ENCODE results near the gene SVEP1. TPM values are rescaled to one million over a fixed set of nuclear protein-coding genes. Genes with fewer than 3 reads are reported as not detected.

SVEP1 gene
- total RNA-seq, 1 donor from 2014 or later = 8.8 TPM

GRCh38 chr9:110479481-110479880, 100.1 kb downstream of the SVEP1 start:
- no peaks in the 10 kb centered on the region for H3K4me1 ChIP-seq
- H3K4me3 ChIP-seq = no peak overlapping the region
- intact Hi-C loops (cut with micrococcal nuclease) = no loop called here
- no peak overlapping the region for H3K27ac ChIP-seq (replicated peaks)
- no peaks in the 10 kb centered on the region for H3K9me3 ChIP-seq (replicated peaks)
- no peak for TF ChIP-seq CTCF (IDR thresholded peaks at IDR 0.05; ENCODE audit: borderline replicate concordance)
- DNase-seq = no peak
- H3K27me3 ChIP-seq (ENCODE audit: low read depth) = no peaks in the 10 kb centered on the region
- H3K36me3 ChIP-seq = no peaks in the 10 kb centered on the region

GRCh38 chr9:110476251-110476650, 103.3 kb downstream of the SVEP1 start:
- no peaks in the 10 kb centered on the region for H3K36me3 ChIP-seq
- no peaks in the 10 kb centered on the region for H3K27me3 ChIP-seq (ENCODE audit: low read depth)
- no peaks in the 10 kb centered on the region for H3K9me3 ChIP-seq (replicated peaks)
- intact Hi-C loops (cut with micrococcal nuclease) = no loop called here
- no peak for TF ChIP-seq CTCF (IDR thresholded peaks at IDR 0.05; ENCODE audit: borderline replicate concordance)
- H3K4me1 ChIP-seq = no peaks in the 10 kb centered on the region
- no peak overlapping the region for H3K27ac ChIP-seq (replicated peaks)
- H3K4me3 ChIP-seq = no peak overlapping the region
- DNase-seq = no peak

- DNase-seq = no peak
- intact Hi-C loops (cut with micrococcal nuclease) = no loop called here
- no peaks in the 10 kb centered on the region for H3K36me3 ChIP-seq
Measured at GRCh38 chr9:110472111-110472510, 107.4 kb downstream of the SVEP1 start.

GRCh38 chr9:110468950-110469349, 110.6 kb downstream of the SVEP1 start:
- Histone ChIP-seq H3K9me3 (replicated peaks) (no peaks in the 10 kb centered on the region), H3K4me1 (no peaks in the 10 kb centered on the region), H3K27ac (replicated peaks) (no peak overlapping the region), H3K27me3 (ENCODE audit: low read depth) (no peaks in the 10 kb centered on the region), H3K36me3 (no peaks in the 10 kb centered on the region), H3K4me3 (no peak overlapping the region)
- TF ChIP-seq CTCF (IDR thresholded peaks at IDR 0.05; ENCODE audit: borderline replicate concordance) = no peak
- no peak for DNase-seq
- intact Hi-C loops (cut with micrococcal nuclease) = no loop called here

More at GRCh38 chr9:110472111-110472510, 107.4 kb downstream of the SVEP1 start:
- H3K4me1 ChIP-seq = no peaks in the 10 kb centered on the region
- no peaks in the 10 kb centered on the region for H3K9me3 ChIP-seq (replicated peaks)
- H3K27me3 ChIP-seq (ENCODE audit: low read depth) = no peaks in the 10 kb centered on the region
- H3K4me3 ChIP-seq = no peak overlapping the region
- no peak for TF ChIP-seq CTCF (IDR thresholded peaks at IDR 0.05; ENCODE audit: borderline replicate concordance)
- H3K27ac ChIP-seq (replicated peaks) = no peak overlapping the region

GRCh38 chr9:110465190-110465589, 114.4 kb downstream of the SVEP1 start:
- no peak for TF ChIP-seq CTCF (IDR thresholded peaks at IDR 0.05; ENCODE audit: borderline replicate concordance)
- H3K9me3 ChIP-seq (replicated peaks) = no peaks in the 10 kb centered on the region
- H3K27me3 ChIP-seq (ENCODE audit: low read depth) = no peaks in the 10 kb centered on the region
- intact Hi-C loops (cut with micrococcal nuclease) = no loop called here
- no peak overlapping the region for H3K4me3 ChIP-seq
- DNase-seq = no peak
- no peak overlapping the region for H3K27ac ChIP-seq (replicated peaks)
- H3K36me3 ChIP-seq = no peaks in the 10 kb centered on the region
- H3K4me1 ChIP-seq = no peaks in the 10 kb centered on the region

- intact Hi-C loops (cut with micrococcal nuclease) = no loop called here
Measured at GRCh38 chr9:110464321-110464720, 115.2 kb downstream of the SVEP1 start.

More at GRCh38 chr9:110464321-110464720, 115.2 kb downstream of the SVEP1 start:
- Histone ChIP-seq H3K4me1 (no peaks in the 10 kb centered on the region), H3K27ac (replicated peaks) (no peak overlapping the region), H3K36me3 (no peaks in the 10 kb centered on the region), H3K4me3 (no peak overlapping the region), H3K27me3 (ENCODE audit: low read depth) (no peaks in the 10 kb centered on the region), H3K9me3 (replicated peaks) (no peaks in the 10 kb centered on the region)
- no peak for DNase-seq
- no peak for TF ChIP-seq CTCF (IDR thresholded peaks at IDR 0.05; ENCODE audit: borderline replicate concordance)

Measured in left ventricle myocardium inferior (tissue), 1 donor.